Sigmoid colon (tissue), 7 donors: ENCODE measurements around the gene STAB1. TPM values are rescaled to one million over a fixed set of nuclear protein-coding genes. Genes with fewer than 3 reads are reported as not detected.

Experiments
- DNase-seq: peaks from one replicate; pipeline ENCODE4 v3.0.0-alpha.2; 2019
- H3K27ac ChIP-seq, 4 donors: fragments of 200-600 bp; sonication (generic); one replicate each; pipeline ENCODE4 v1.5.1; 2016 to 2019; ENCODE audit warnings: mild to moderate bottlenecking in 1 of 4
- H3K27me3 ChIP-seq, 3 donors: fragments of 200-600 bp; sonication (generic); one replicate each; pipeline ENCODE4 v1.5.1; 2019; ENCODE audit warnings: mild to moderate bottlenecking in 1 of 3
- H3K36me3 ChIP-seq, 4 donors: fragments of 200-600 bp; sonication (generic); one replicate each; pipeline ENCODE4 v1.5.1; 2016 to 2019
- H3K4me1 ChIP-seq, 4 donors: fragments of 200-600 bp; sonication (generic); one replicate each; pipeline ENCODE4 v1.5.1; 2017 to 2019
- H3K4me3 ChIP-seq, 4 donors: fragments of 200-600 bp; sonication (generic); one replicate each; pipeline ENCODE4 v1.5.1; 2017 to 2019; ENCODE audit warnings: mild to moderate bottlenecking in 2 of 4, moderate library complexity in 1 of 4
- H3K9me3 ChIP-seq, 4 donors: fragments of 200-600 bp in 3 of 4; sonication (generic) in 3 of 4; one replicate each; pipeline versions ENCODE4 v1.5.1 to v1.6.1; 2013 to 2019
- CTCF ChIP-seq, 4 experiments: fragments of 450-650 bp in 3 of 4; fragments of 200-600 bp in 1 of 4; IDR thresholded peaks; one replicate each; pipeline ENCODE4 v1.5.1; 2016 to 2019; ENCODE audit warnings: antibody characterized with exemption in 4 of 4, mild to moderate bottlenecking in 3 of 4, moderate library complexity in 2 of 4
- EP300 ChIP-seq, 4 donors: sonication (generic); formaldehyde crosslinking; IDR thresholded peaks; one replicate each; pipeline ENCODE4 v1.6.1; 2017; ENCODE audit warnings: antibody characterized with exemption in 4 of 4
- POLR2A ChIP-seq, 2 donors: fragments of 450-650 bp; IDR thresholded peaks; one replicate each; pipeline ENCODE4 v1.6.1; 2016; ENCODE audit warnings: antibody characterized with exemption in 2 of 2, mild to moderate bottlenecking in 2 of 2, moderate library complexity in 2 of 2
- POLR2AphosphoS5 ChIP-seq, 4 donors: sonication (generic); formaldehyde crosslinking; IDR thresholded peaks; one replicate each; pipeline ENCODE4 v1.6.1; 2017; ENCODE audit warnings: antibody characterized with exemption in 4 of 4
- WGBS, 2 donors: extraction: QIAGEN DNeasy Blood & Tissue Kit; methylation state at CpG; one replicate each; pipeline ENCODE4 v1.1.7; 2013; 5-methylcytosine and 5-hydroxymethylcytosine counted together
- intact Hi-C: fragments of 100-400 bp; cut with DNase I; formaldehyde crosslinking; loops from one replicate; pipeline ENCODE4 v1.15.1; 2023
- polyA plus RNA-seq, 3 donors: library from polyadenylated mRNA; stranded (reverse); fragments of 200-250 nt; gene quantifications; one replicate each; pipeline ENCODE4 v1.2.3, GENCODE V29; 2013
- total RNA-seq, 4 donors: library from RNA; depleted of rRNA; stranded (reverse); fragments of >200 nt; gene quantifications; one replicate each; pipeline ENCODE4 v1.1.0, GENCODE V29; 2016
- donor health status: healthy with polysubstance abuse.
- donor health status: Bipolar disorder and iron deficiency.
- donor health status: healthy.

STAB1 gene
- total and polyA plus RNA-seq, 7 donors, result 18.0 to 138 (median 92.0) TPM

DNA sequence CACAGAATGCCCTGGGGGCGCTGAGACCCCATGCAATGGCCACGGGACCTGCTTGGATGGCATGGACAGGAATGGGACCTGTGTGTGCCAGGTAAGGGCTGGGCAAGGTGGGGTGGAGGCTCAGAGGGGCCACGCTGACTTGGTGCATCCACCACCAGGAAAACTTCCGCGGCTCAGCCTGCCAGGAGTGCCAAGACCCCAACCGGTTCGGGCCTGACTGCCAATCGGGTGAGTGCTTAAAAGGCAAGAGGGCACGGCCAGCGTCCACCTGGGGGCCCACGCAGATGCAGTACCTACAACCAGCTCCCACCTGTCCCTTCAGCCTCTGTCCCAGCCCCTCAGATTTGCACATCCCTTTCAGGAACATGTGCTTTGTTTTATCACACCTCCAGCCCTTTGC is 6.9 kb downstream of the STAB1 start:
- Histone ChIP-seq H3K9me3 (no peaks in the 10 kb centered on the region), H3K27ac (no peak overlapping the region), H3K4me3 (no peak overlapping the region), H3K27me3 (no peaks in the 10 kb centered on the region), H3K4me1 (no peaks in the 10 kb centered on the region), H3K36me3 (no peaks in the 10 kb centered on the region)
- TF ChIP-seq EP300 (IDR thresholded peaks at IDR 0.05), result no peak
- TF ChIP-seq POLR2A (IDR thresholded peaks at IDR 0.05), result no peak
- no peak for TF ChIP-seq POLR2AphosphoS5 (IDR thresholded peaks at IDR 0.05)
- TF ChIP-seq CTCF (IDR thresholded peaks at IDR 0.05), result no peak
- intact Hi-C loops, result no loop called here
- 89 to 91% methylated on average over 11 of the region's 11 CpGs for WGBS, 2 donors
- DNase-seq, result no peak

DNA sequence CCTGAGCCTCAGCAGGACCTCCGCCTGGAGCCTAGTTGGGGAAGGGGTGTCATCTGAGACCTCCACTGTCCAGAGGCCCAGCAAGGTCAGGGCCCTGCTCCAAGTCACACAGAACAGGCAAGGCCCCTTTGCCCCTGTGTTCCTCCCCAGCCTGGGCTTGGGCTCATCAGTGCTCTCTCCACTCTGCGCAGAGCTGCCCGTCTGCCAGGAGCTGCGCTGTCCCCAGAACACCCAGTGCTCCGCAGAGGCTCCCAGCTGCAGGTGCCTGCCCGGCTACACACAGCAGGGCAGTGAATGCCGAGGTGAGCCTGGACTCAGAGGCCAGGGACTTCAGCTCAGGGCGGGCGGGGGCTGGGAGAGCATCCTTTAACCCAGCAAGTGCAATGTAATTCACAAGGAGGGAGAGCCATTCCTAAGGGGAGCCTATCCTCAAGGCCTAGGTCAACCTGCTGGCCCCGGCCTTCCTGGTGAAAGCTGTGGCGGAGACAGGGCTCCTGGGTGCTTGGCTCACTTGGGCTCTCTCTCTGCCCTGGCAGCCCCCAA is 7.7 kb downstream of the STAB1 start:
- no peaks in the 10 kb centered on the region for H3K36me3 ChIP-seq
- WGBS, 2 donors, result 92 to 94% methylated on average over 11 of the region's 11 CpGs
- TF ChIP-seq POLR2AphosphoS5 (IDR thresholded peaks at IDR 0.05) (no peak), EP300 (IDR thresholded peaks at IDR 0.05) (no peak), CTCF (IDR thresholded peaks at IDR 0.05) (no peak), POLR2A (IDR thresholded peaks at IDR 0.05) (no peak)
- DNase-seq, result no peak
- H3K9me3 ChIP-seq, result no peaks in the 10 kb centered on the region
- H3K27me3 ChIP-seq, result no peaks in the 10 kb centered on the region
- intact Hi-C loops, result no loop called here
- no peak overlapping the region for H3K27ac ChIP-seq
- H3K4me3 ChIP-seq, result no peak overlapping the region
- no peaks in the 10 kb centered on the region for H3K4me1 ChIP-seq

DNA sequence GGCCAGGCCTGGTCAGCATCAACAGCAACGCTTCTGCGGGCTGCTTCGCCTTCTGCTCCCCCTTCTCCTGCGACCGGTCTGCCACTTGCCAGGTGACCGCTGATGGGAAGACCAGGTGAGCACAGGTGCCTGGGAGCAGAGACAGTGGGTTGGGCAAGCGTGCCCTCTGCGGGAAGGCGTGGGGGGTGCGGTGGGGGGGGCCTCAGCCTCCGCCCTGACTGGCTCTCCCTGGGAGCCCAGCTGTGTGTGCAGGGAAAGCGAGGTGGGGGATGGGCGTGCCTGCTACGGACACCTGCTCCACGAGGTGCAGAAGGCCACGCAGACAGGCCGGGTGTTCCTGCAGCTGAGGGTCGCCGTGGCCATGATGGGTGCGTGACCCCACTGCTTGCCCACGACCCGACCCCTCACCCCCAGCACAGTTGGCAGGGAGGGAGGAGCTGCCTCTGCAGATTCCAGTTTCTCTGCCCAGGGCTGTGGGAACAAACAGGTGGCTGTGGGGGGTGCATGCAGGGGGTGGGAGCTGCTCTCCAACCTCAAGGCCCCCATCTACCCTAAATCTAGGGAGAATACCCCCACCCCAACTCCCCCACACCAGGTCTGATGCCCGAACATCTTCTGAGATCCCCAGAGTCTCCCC is 8.8 kb downstream of the STAB1 start:
- H3K27ac ChIP-seq, result no peak overlapping the region
- intact Hi-C loops, result no loop called here
- H3K36me3 ChIP-seq, result no peaks in the 10 kb centered on the region
- no peaks in the 10 kb centered on the region for H3K27me3 ChIP-seq
- WGBS, 2 donors, result 51 to 76% methylated on average over 23 of the region's 23 CpGs
- no peak for DNase-seq
- TF ChIP-seq POLR2AphosphoS5 (IDR thresholded peaks at IDR 0.05) (no peak), EP300 (IDR thresholded peaks at IDR 0.05) (no peak), POLR2A (IDR thresholded peaks at IDR 0.05) (no peak), CTCF (IDR thresholded peaks at IDR 0.05) (no peak)
- H3K9me3 ChIP-seq, result no peaks in the 10 kb centered on the region
- H3K4me3 ChIP-seq, result no peak overlapping the region
- H3K4me1 ChIP-seq, result no peaks in the 10 kb centered on the region

GRCh38 chr3:52504977-52505376 is 9.8 kb downstream of the STAB1 start:
- H3K9me3 ChIP-seq, result no peaks in the 10 kb centered on the region
- 87 to 91% methylated on average over 10 of the region's 10 CpGs for WGBS, 2 donors
- TF ChIP-seq EP300 (IDR thresholded peaks at IDR 0.05) (no peak), POLR2A (IDR thresholded peaks at IDR 0.05) (no peak), CTCF (IDR thresholded peaks at IDR 0.05) (no peak), POLR2AphosphoS5 (IDR thresholded peaks at IDR 0.05) (no peak)
- DNase-seq, result no peak
- H3K27me3 ChIP-seq, result no peaks in the 10 kb centered on the region
- no peak overlapping the region for H3K4me3 ChIP-seq
- intact Hi-C loops, result no loop called here
- no peaks in the 10 kb centered on the region for H3K36me3 ChIP-seq
- no peaks in the 10 kb centered on the region for H3K4me1 ChIP-seq
- H3K27ac ChIP-seq, result no peak overlapping the region
